IMR-90 (cell line): Measurements from ENCODE around the gene LAMA5. TPM values are rescaled to one million over a fixed set of nuclear protein-coding genes. Genes with fewer than 3 reads are reported as not detected.

Experiments used
- ATAC-seq: fragments of 200-7000 bp; cut with Tn5 transposase; 2 replicates; pipeline ENCODE4 v1.9.1; 2020; ENCODE audit warnings: low read depth, mild to moderate bottlenecking, moderate library complexity
- BruUV-seq: library from RNA; stranded (reverse); fragments of 400-500 nt; replicated peaks from 2 replicates; lab custom pipeline; 2021; lab: Mats Ljungman, UMichigan
- CTCF ChIA-PET: fragments of 300-600 bp; formaldehyde crosslinking; extraction: SDS; loops from one replicate; lab custom pipeline; 2021; ENCODE audit warnings: antibody characterized with exemption; lab: Yijun Ruan, JAX
- POLR2A ChIA-PET: fragments of 300-600 bp; sonication (Branson Sonifier 250); formaldehyde crosslinking; loops from one replicate; lab custom pipeline; 2022; ENCODE audit warnings: antibody characterized with exemption; ENCODE audit not compliant: unreplicated experiment; lab: Charles Lee
- DNase-seq: peaks from one replicate; pipeline ENCODE4 v3.0.0; 2013
- H2AFZ ChIP-seq: replicated peaks from 2 replicates; pipeline ENCODE3; 2013; ENCODE audit warnings: low read length, mild to moderate bottlenecking; ENCODE audit not compliant: poor library complexity
- H2AK5ac ChIP-seq: 2 replicates; pipeline ENCODE4 v1.6.1; 2013; ENCODE audit warnings: low read depth, low read length, inconsistent platforms
- H2AK9ac ChIP-seq: replicated peaks from 2 replicates; pipeline ENCODE3; 2013; ENCODE audit warnings: mild to moderate bottlenecking, low read depth, low read length, moderate library complexity; ENCODE audit not compliant: poor library complexity
- H2BK120ac ChIP-seq: 2 replicates; pipeline ENCODE4 v1.6.1; 2013; ENCODE audit warnings: low read depth, low read length, inconsistent platforms
- H2BK15ac ChIP-seq: 3 replicates; pipeline ENCODE4 v1.6.1; 2013; ENCODE audit warnings: low read depth, low read length, inconsistent platforms
- H2BK20ac ChIP-seq: 2 replicates; pipeline ENCODE4 v1.6.1; 2013; ENCODE audit warnings: low read depth, mild to moderate bottlenecking, inconsistent platforms, low read length, moderate library complexity
- H2BK5ac ChIP-seq: 2 replicates; pipeline ENCODE4 v1.6.1; 2013; ENCODE audit warnings: mild to moderate bottlenecking, low read depth, low read length, inconsistent platforms; ENCODE audit not compliant: poor library complexity, severe bottlenecking
- H3K14ac ChIP-seq: replicated peaks from 2 replicates; pipeline ENCODE4 v1.6.1; 2013; ENCODE audit warnings: low read depth, low read length, inconsistent platforms
- H3K18ac ChIP-seq: 2 replicates; pipeline ENCODE4 v1.6.1; 2013; ENCODE audit warnings: low read depth, low read length, control low read depth
- H3K23ac ChIP-seq: 2 replicates; pipeline ENCODE4 v1.6.1; 2013; ENCODE audit warnings: low read depth, low read length, inconsistent platforms
- H3K27ac ChIP-seq: 2 replicates; pipeline ENCODE4 v1.5.1; 2013; ENCODE audit warnings: mild to moderate bottlenecking, control low read depth, low read length; ENCODE audit not compliant: insufficient read depth
- H3K27me3 ChIP-seq: 2 replicates; pipeline ENCODE4 v1.6.1; 2013; ENCODE audit warnings: low read length; ENCODE audit not compliant: control insufficient read depth, insufficient read depth
- H3K36me3 ChIP-seq: 2 replicates; pipeline ENCODE4 v1.6.1; 2013; ENCODE audit warnings: low read length, mixed read lengths; ENCODE audit not compliant: control insufficient read depth, insufficient read depth
- H3K4ac ChIP-seq: 2 replicates; pipeline ENCODE4 v1.6.1; 2013; ENCODE audit warnings: low read depth, low read length, inconsistent platforms
- H3K4me1 ChIP-seq: 2 replicates; pipeline ENCODE4 v1.6.1; 2013; ENCODE audit warnings: low read length, mixed read lengths; ENCODE audit not compliant: control insufficient read depth, insufficient read depth
- H3K4me2 ChIP-seq: 2 replicates; pipeline ENCODE4 v1.6.1; 2013; ENCODE audit warnings: low read depth, mild to moderate bottlenecking, control low read depth, low read length, moderate library complexity
- H3K4me3 ChIP-seq: 2 replicates; pipeline ENCODE4 v1.5.1; 2013; ENCODE audit warnings: low read depth, mild to moderate bottlenecking, control low read depth, low read length, moderate library complexity; ENCODE audit not compliant: insufficient read depth
- H3K56ac ChIP-seq: 2 replicates; pipeline ENCODE4 v1.6.1; 2013; ENCODE audit warnings: low read length, inconsistent platforms; ENCODE audit not compliant: insufficient read depth; ENCODE audit errors: extremely low read depth
- H3K79me1 ChIP-seq, 2 experiments: 2 replicates each; pipeline ENCODE4 v1.6.1; 2013; ENCODE audit warnings: low read length in 2 of 2, inconsistent platforms in 1 of 2, low read depth in 1 of 2
- H3K9ac ChIP-seq: 2 replicates; pipeline ENCODE4 v1.6.1; 2013; ENCODE audit warnings: low read depth, low read length, control low read depth
- H3K9me1 ChIP-seq: 2 replicates; pipeline ENCODE4 v1.6.1; 2013; ENCODE audit warnings: low read length, inconsistent platforms; ENCODE audit not compliant: insufficient read depth
- H3K9me3 ChIP-seq: 2 replicates; pipeline ENCODE4 v1.6.1; 2013; ENCODE audit warnings: low read length; ENCODE audit not compliant: control insufficient read depth, insufficient read depth
- H4K20me1 ChIP-seq: 2 replicates; pipeline ENCODE4 v1.6.1; 2013; ENCODE audit warnings: low read length, inconsistent platforms; ENCODE audit not compliant: insufficient read depth
- H4K5ac ChIP-seq: 2 replicates; pipeline ENCODE4 v1.6.1; 2013; ENCODE audit warnings: mild to moderate bottlenecking, low read depth, low read length, control low read depth
- H4K8ac ChIP-seq, 2 experiments: 2 replicates each; pipeline ENCODE4 v1.6.1; 2013; ENCODE audit warnings: low read depth in 2 of 2, low read length in 2 of 2, control low read depth in 1 of 2, inconsistent platforms in 1 of 2
- H4K91ac ChIP-seq: 2 replicates; pipeline ENCODE4 v1.6.1; 2013; ENCODE audit warnings: low read depth, low read length, inconsistent platforms; ENCODE audit not compliant: insufficient read depth
- CEBPB ChIP-seq: IDR thresholded peaks from 2 replicates; pipeline ENCODE4 v1.6.1; 2012; ENCODE audit warnings: low read depth, low read length, improper control_type of control experiment
- CTCF ChIP-seq: conservative IDR thresholded peaks from 2 replicates; pipeline ENCODE4 v1.5.1; 2012; ENCODE audit warnings: mild to moderate bottlenecking, low read depth, low read length, improper control_type of control experiment
- ELK1 ChIP-seq: fragments of 150-350 bp; IDR thresholded peaks from 2 replicates; pipeline ENCODE4 v1.6.1; 2016; ENCODE audit warnings: low read depth, mild to moderate bottlenecking, low read length, moderate library complexity, borderline replicate concordance
- FOS ChIP-seq: fragments of 150-350 bp; IDR thresholded peaks from 2 replicates; pipeline ENCODE4 v1.6.1; 2016; ENCODE audit warnings: low read depth, low read length
- MAZ ChIP-seq: IDR thresholded peaks from 2 replicates; pipeline ENCODE4 v1.6.1; 2012; ENCODE audit warnings: low read depth, mild to moderate bottlenecking, low read length, improper control_type of control experiment, moderate library complexity, borderline replicate concordance
- MXI1 ChIP-seq: IDR thresholded peaks from 2 replicates; pipeline ENCODE4 v1.6.1; 2012; ENCODE audit warnings: low read depth, mild to moderate bottlenecking, low read length, moderate library complexity, borderline replicate concordance
- NFE2L2 ChIP-seq: fragments of 150-350 bp; IDR thresholded peaks from 2 replicates; pipeline ENCODE4 v1.6.1; 2016; ENCODE audit warnings: low read depth, mild to moderate bottlenecking, low read length
- POLR2A ChIP-seq: IDR thresholded peaks from 2 replicates; pipeline ENCODE4 v1.6.1; 2012; ENCODE audit warnings: mild to moderate bottlenecking, low read depth, low read length
- RAD21 ChIP-seq: IDR thresholded peaks from 2 replicates; pipeline ENCODE4 v1.6.1; 2012; ENCODE audit warnings: low read length, improper control_type of control experiment
- RCOR1 ChIP-seq: IDR thresholded peaks from 2 replicates; pipeline ENCODE4 v1.6.1; 2012; ENCODE audit warnings: mild to moderate bottlenecking, low read length, improper control_type of control experiment; ENCODE audit not compliant: insufficient replicate concordance
- RFX5 ChIP-seq: IDR thresholded peaks from 2 replicates; pipeline ENCODE4 v1.8.0; 2012; ENCODE audit warnings: low read depth, mild to moderate bottlenecking, low read length, moderate library complexity
- SMC3 ChIP-seq: fragments of 150-350 bp; IDR thresholded peaks from 2 replicates; pipeline ENCODE4 v1.6.1; 2016; ENCODE audit warnings: low read depth, mild to moderate bottlenecking, antibody characterized with exemption, low read length, moderate library complexity
- USF2 ChIP-seq: fragments of 150-350 bp; IDR thresholded peaks from 2 replicates; pipeline ENCODE4 v1.6.1; 2017; ENCODE audit warnings: mild to moderate bottlenecking, antibody characterized with exemption, low read length, low read depth
- WGBS, 2 experiments: methylation state at CpG; one replicate each; pipeline versions ENCODE4 v1.1.5 to v1.1.7; 2013; ENCODE audit warnings: missing lambda C conversion rate in 2 of 2; ENCODE audit not compliant: insufficient read length in 1 of 2; ENCODE audit errors: extremely low coverage in 2 of 2; 5-methylcytosine and 5-hydroxymethylcytosine counted together
- dilution Hi-C: fragments of 300-500 bp; cut with HindIII; formaldehyde crosslinking; loops from one replicate; pipeline ENCODE4 v1.14.3; 2018; ENCODE audit warnings: low sequenced_read_pairs; ENCODE audit not compliant: unreplicated experiment
- in situ Hi-C: fragments of 300-500 bp; cut with MboI; formaldehyde crosslinking; loops from 3 replicates; pipeline ENCODE4 v1.14.3; 2019; ENCODE audit warnings: low sequenced_read_pairs, inconsistent platforms, mixed read lengths
- intact Hi-C: fragments of 100-400 bp; cut with micrococcal nuclease; formaldehyde crosslinking; loops from 2 replicates; pipeline ENCODE4 v1.10.0; 2022
- polyA plus RNA-seq, 3 experiments: library from polyadenylated mRNA; depleted of rRNA; stranded (reverse); fragments of >200 nt; gene quantifications; 2 replicates each; pipeline ENCODE4 v1.2.3, GENCODE V29; 2012; ENCODE audit warnings: low replicate concordance in 1 of 3
- total RNA-seq: library from RNA; depleted of rRNA; stranded (reverse); fragments of >200 nt; gene quantifications from 2 replicates; pipeline ENCODE4 v1.2.3, GENCODE V29; 2012

LAMA5 gene
- total and polyA plus RNA-seq, 2 of the 4 experiments (the other 2 are of a cell fraction) = 0.90 to 7.3 TPM

- ATAC-seq (no peak), DNase-seq (no peak)
- H4K91ac ChIP-seq = no peak overlapping the region
- H4K20me1 ChIP-seq = no peaks in the 10 kb centered on the region
- in situ Hi-C loops (loop anchor here (25.0 kb wide), 1 partner anchor 315 kb away; no protein-coding TSS in a partner anchor), dilution Hi-C loops (loop anchor here (25.0 kb wide), 1 partner anchor 90 kb away; the partner anchor contains the start of gene RPS21), intact Hi-C loops (no loop called here)
- no peak overlapping the region for H3K4me3 ChIP-seq
- no peak overlapping the region for H3K9ac ChIP-seq
- BruUV-seq = no TSS peak
- POLR2A ChIA-PET = no interaction called here
- no peaks in the 10 kb centered on the region for H3K27me3 ChIP-seq
- no peak overlapping the region for H2BK20ac ChIP-seq
- H2BK120ac ChIP-seq = no peak overlapping the region
- peaks cover 0 to 3% of the 10 kb centered on the region in 2 experiments; a peak in 2 of 4 replicates for H3K79me1 ChIP-seq
- peaks cover 30% of the 10 kb centered on the region for H3K36me3 ChIP-seq
- no peak overlapping the region for H4K5ac ChIP-seq
- 0 out of 2 replicates have a peak, but pooled peaks cover 3% of the 10 kb centered on the region for H3K9me1 ChIP-seq
- H2AK5ac ChIP-seq = no peak overlapping the region
- no peak for TF ChIP-seq RCOR1
- TF ChIP-seq NFE2L2 = no peak
- TF ChIP-seq ELK1 = no peak
- TF ChIP-seq CTCF = no peak
- TF ChIP-seq POLR2A = no peak
- TF ChIP-seq RFX5 = no peak
- TF ChIP-seq MXI1 = no peak
- no peak for TF ChIP-seq CEBPB
- TF ChIP-seq MAZ = no peak
- no peak for TF ChIP-seq RAD21
- TF ChIP-seq SMC3 = no peak
- TF ChIP-seq USF2 = no peak
- no peak for TF ChIP-seq FOS
- H2BK15ac ChIP-seq = no peak overlapping the region
- no peaks in the 10 kb centered on the region for H3K4me1 ChIP-seq
- H3K4me2 ChIP-seq = no peak overlapping the region
- H3K56ac ChIP-seq = no peak overlapping the region
- WGBS, 2 experiments = 78% methylated on average over 11 of the region's 30 CpGs; no CpG with 5 or more reads in 1 of the 2 experiments
- no peak overlapping the region for H3K27ac ChIP-seq
- no peak overlapping the region for H3K23ac ChIP-seq
- H3K18ac ChIP-seq = no peak overlapping the region
- CTCF ChIA-PET = no interaction called here
- H4K8ac ChIP-seq = no peak overlapping the region
- H2BK5ac ChIP-seq = no peak overlapping the region
- no peak overlapping the region for H2AFZ ChIP-seq
- H2AK9ac ChIP-seq = no peak overlapping the region
- H3K9me3 ChIP-seq = no peaks in the 10 kb centered on the region
- no peak overlapping the region for H3K14ac ChIP-seq
- no peak overlapping the region for H3K4ac ChIP-seq
Observed at GRCh38 chr20:62296724-62297448, 70.2 kb downstream of the LAMA5 start.
